Astrocyte (in vitro differentiated cells and primary cell): ENCODE results near the gene CDH23.

Experiments used
- EZH2 ChIP-seq: IDR thresholded peaks from 2 replicates; pipeline ENCODE4 v1.6.1; 2012; ENCODE audit warnings: mild to moderate bottlenecking, low read length, inconsistent platforms; ENCODE audit not compliant: insufficient read depth
- TF ChIP-seq, protein P1 (sequence below): IDR thresholded peaks from 2 replicates; pipeline ENCODE4 v1.5.1; 2011; ENCODE audit warnings: low read depth, mild to moderate bottlenecking, inconsistent platforms, low read length, moderate library complexity; ENCODE audit not compliant: insufficient read depth

- TF ChIP-seq, protein P1, sequence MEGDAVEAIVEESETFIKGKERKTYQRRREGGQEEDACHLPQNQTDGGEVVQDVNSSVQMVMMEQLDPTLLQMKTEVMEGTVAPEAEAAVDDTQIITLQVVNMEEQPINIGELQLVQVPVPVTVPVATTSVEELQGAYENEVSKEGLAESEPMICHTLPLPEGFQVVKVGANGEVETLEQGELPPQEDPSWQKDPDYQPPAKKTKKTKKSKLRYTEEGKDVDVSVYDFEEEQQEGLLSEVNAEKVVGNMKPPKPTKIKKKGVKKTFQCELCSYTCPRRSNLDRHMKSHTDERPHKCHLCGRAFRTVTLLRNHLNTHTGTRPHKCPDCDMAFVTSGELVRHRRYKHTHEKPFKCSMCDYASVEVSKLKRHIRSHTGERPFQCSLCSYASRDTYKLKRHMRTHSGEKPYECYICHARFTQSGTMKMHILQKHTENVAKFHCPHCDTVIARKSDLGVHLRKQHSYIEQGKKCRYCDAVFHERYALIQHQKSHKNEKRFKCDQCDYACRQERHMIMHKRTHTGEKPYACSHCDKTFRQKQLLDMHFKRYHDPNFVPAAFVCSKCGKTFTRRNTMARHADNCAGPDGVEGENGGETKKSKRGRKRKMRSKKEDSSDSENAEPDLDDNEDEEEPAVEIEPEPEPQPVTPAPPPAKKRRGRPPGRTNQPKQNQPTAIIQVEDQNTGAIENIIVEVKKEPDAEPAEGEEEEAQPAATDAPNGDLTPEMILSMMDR = no peak
- TF ChIP-seq EZH2 = no peak
Measured at GRCh38 chr10:71771204-71771603, 374.5 kb downstream of the CDH23 start.
